Dendritic cell treated with granulocyte-macrophage colony-stimulating factor and Interleukin-4, amounts not matched to agents 40 ng/mL and 50 ng/mL, for 4 days (primary cell): ENCODE measurements around the gene ITGAD.

Source experiments
- H3K27ac Mint-ChIP-seq: one replicate; pipeline ENCODE4 v1.8.0; 2022; ENCODE audit warnings: mild to moderate bottlenecking, mixed read lengths
- H3K27me3 Mint-ChIP-seq: one replicate; pipeline ENCODE4 v1.8.0; 2022; ENCODE audit warnings: mild to moderate bottlenecking, mixed read lengths
- H3K36me3 Mint-ChIP-seq: one replicate; pipeline ENCODE4 v1.8.0; 2022; ENCODE audit warnings: low read depth, mixed read lengths
- H3K4me1 Mint-ChIP-seq: one replicate; pipeline ENCODE4 v1.8.0; 2022; ENCODE audit warnings: low read depth, mixed read lengths
- H3K4me3 Mint-ChIP-seq: one replicate; pipeline ENCODE4 v1.8.0; 2022; ENCODE audit warnings: mild to moderate bottlenecking, moderate library complexity, mixed read lengths
- H3K9me3 Mint-ChIP-seq: one replicate; pipeline ENCODE4 v1.8.0; 2022; ENCODE audit warnings: mixed read lengths
- intact Hi-C: fragments of 100-400 bp; cut with micrococcal nuclease; formaldehyde crosslinking; loops from one replicate; pipeline ENCODE4 v1.15.0; 2022

Gene ITGAD

GRCh38 chr16:31376705-31377104 lies 16.4 kb upstream of the ITGAD start:
- Mint-ChIP-seq H3K4me1 (peaks cover 35% of the 10 kb centered on the region), H3K9me3 (no peaks in the 10 kb centered on the region), H3K27me3 (no peaks in the 10 kb centered on the region), H3K36me3 (peaks cover 100% of the 10 kb centered on the region), H3K4me3 (no peak overlapping the region), H3K27ac (no peak overlapping the region)
- intact Hi-C loops: loop anchor here (5.0 kb wide), 1 partner anchor 66 kb away; the partner anchor contains the start of gene ZNF843

- Mint-ChIP-seq H3K4me3 (no peak overlapping the region), H3K4me1 (peaks cover 41% of the 10 kb centered on the region), H3K9me3 (no peaks in the 10 kb centered on the region), H3K27ac (no peak overlapping the region), H3K36me3 (peaks cover 100% of the 10 kb centered on the region), H3K27me3 (no peaks in the 10 kb centered on the region)
- intact Hi-C loops: loop anchor here (5.0 kb wide), 1 partner anchor 65 kb away; the partner anchor contains the start of gene ZNF843
Observed at GRCh38 chr16:31377210-31377903, 15.8 kb upstream of the ITGAD start.

GRCh38 chr16:31380201-31380600 lies 12.9 kb upstream of the ITGAD start:
- Mint-ChIP-seq H3K4me1 (peaks cover 34% of the 10 kb centered on the region), H3K27me3 (no peaks in the 10 kb centered on the region), H3K9me3 (no peaks in the 10 kb centered on the region), H3K4me3 (no peak overlapping the region), H3K27ac (peak overlapping the region; percentile 21), H3K36me3 (peaks cover 90% of the 10 kb centered on the region)
- intact Hi-C loops: loop anchor here (10.0 kb wide), 1 partner anchor 485 kb away; no protein-coding TSS in a partner anchor

DNA sequence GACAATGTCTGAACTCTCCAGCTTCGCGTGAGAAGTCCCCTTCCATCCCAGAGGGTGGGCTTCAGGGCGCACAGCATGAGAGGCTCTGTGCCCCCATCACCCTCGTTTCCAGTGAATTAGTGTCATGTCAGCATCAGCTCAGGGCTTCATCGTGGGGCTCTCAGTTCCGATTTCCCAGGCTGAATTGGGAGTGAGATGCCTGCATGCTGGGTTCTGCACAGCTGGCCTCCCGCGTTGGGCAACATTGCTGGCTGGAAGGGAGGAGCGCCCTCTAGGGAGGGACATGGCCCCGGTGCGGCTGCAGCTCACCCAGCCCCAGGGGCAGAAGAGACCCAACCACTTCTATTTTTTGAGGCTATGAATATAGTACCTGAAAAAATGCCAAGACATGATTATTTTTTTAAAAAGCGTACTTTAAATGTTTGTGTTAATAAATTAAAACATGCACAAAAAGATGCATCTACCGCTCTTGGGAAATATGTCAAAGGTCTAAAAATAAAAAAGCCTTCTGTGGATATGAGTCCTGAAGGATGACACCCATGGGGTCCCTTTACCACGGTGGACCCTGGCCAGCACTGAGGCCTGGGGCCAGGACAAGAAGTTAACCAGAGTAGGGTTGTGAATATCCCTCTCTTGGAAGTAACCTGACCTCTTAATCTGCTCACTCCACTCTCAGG lies 10.5 kb upstream of the ITGAD start:
- intact Hi-C loops: loop anchor here (10.0 kb wide), 1 partner anchor 482 kb away; no protein-coding TSS in a partner anchor

GRCh38 chr16:31385680-31386079 lies 7.5 kb upstream of the ITGAD start:
- intact Hi-C loops: loop anchor here (10.0 kb wide), 1 partner anchor 479 kb away; no protein-coding TSS in a partner anchor
- Mint-ChIP-seq H3K27ac (peak overlapping the region; percentile 62), H3K27me3 (no peaks in the 10 kb centered on the region), H3K4me3 (no peak overlapping the region), H3K9me3 (no peaks in the 10 kb centered on the region), H3K36me3 (peaks cover 35% of the 10 kb centered on the region), H3K4me1 (peaks cover 48% of the 10 kb centered on the region)

More for the DNA sequence above, 10.5 kb upstream of the ITGAD start:
- H3K27me3 Mint-ChIP-seq: no peaks in the 10 kb centered on the region
- H3K36me3 Mint-ChIP-seq: peaks cover 65% of the 10 kb centered on the region
- no peaks in the 10 kb centered on the region for H3K9me3 Mint-ChIP-seq
- peaks cover 50% of the 10 kb centered on the region for H3K4me1 Mint-ChIP-seq
- peak overlapping the region; percentile 58 for H3K27ac Mint-ChIP-seq
- no peak overlapping the region for H3K4me3 Mint-ChIP-seq

DNA sequence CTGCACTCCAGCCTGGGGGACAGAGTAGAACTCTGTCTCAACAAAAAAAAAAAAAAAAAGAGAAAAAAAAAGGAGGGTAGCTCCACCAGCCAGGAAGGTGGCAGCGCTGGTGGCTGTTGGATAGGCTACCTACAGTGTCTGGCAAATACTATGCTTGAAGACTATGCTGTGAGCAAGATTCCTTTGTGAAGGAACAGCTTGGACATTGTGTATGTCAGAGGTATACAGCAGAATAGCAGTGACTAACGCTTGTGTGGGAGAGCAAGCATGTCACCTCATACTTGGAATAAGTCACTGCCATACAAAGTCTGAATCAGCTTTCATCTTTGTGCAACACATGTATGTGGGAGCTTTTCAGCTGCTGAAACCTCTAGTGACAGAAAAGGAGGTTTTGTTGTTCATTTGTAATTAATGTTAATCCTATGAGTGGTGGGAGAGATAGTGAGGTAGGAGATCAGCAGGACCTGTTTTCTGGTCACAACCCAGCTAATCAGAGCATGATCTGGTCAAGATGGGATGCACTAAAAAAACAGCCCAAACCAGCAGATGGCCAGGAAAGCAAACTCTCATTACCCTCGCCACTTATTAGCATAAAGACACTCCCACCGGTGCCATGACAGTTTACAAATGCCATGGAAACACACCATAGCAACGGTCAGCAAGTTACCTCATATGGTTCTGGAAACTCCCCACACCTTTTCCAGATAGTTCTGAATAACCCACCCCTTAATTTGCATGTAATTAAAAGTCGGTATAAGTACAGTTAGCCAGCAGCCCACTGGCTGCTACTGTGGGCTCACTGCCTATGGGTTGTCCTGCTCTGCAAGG lies 6.8 kb upstream of the ITGAD start:
- Mint-ChIP-seq H3K36me3 (peaks cover 28% of the 10 kb centered on the region), H3K4me3 (no peak overlapping the region), H3K4me1 (peaks cover 46% of the 10 kb centered on the region), H3K27me3 (no peaks in the 10 kb centered on the region), H3K9me3 (no peaks in the 10 kb centered on the region), H3K27ac (peak overlapping the region; percentile 62)
- intact Hi-C loops: loop anchor here (10.0 kb wide), 1 partner anchor 478 kb away; no protein-coding TSS in a partner anchor

- H3K36me3 Mint-ChIP-seq: peaks cover 6% of the 10 kb centered on the region
- peaks cover 42% of the 10 kb centered on the region for H3K4me1 Mint-ChIP-seq
- H3K9me3 Mint-ChIP-seq: no peaks in the 10 kb centered on the region
- H3K27ac Mint-ChIP-seq: no peak overlapping the region
- intact Hi-C loops: loop anchor here (10.0 kb wide), 1 partner anchor 476 kb away; no protein-coding TSS in a partner anchor
- H3K27me3 Mint-ChIP-seq: no peaks in the 10 kb centered on the region
- no peak overlapping the region for H3K4me3 Mint-ChIP-seq
Observed at GRCh38 chr16:31388535-31388934, 4.6 kb upstream of the ITGAD start.

- Mint-ChIP-seq H3K27ac (no peak overlapping the region), H3K4me3 (no peak overlapping the region), H3K9me3 (no peaks in the 10 kb centered on the region), H3K36me3 (no peaks in the 10 kb centered on the region), H3K27me3 (no peaks in the 10 kb centered on the region), H3K4me1 (peaks cover 44% of the 10 kb centered on the region)
- intact Hi-C loops: no loop called here
Observed at GRCh38 chr16:31390504-31391041, 2.6 kb upstream of the ITGAD start.

DNA sequence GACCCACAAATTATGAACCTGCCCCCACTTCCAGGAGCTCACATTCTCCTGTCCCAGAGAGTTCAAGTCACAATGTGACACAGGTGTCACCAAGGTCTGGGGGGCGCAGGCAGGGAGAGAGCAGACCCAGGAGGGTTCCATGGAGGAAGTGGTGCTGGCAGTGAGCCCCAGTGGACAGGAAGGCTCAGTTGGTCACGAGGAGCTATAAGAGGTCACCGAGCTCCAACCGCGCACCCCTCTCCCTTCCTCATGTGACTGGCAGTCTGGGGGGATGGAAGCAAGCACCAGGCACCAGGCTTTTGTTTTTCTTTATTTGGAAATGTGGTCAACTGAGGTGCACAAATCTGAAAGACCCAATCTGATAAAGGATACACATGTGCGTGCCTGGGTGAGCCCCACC lies 2.5 kb downstream of the ITGAD start:
- Mint-ChIP-seq H3K9me3 (peaks cover 9% of the 10 kb centered on the region), H3K27me3 (no peaks in the 10 kb centered on the region), H3K4me1 (peaks cover 62% of the 10 kb centered on the region), H3K27ac (peak overlapping the region; percentile 85), H3K36me3 (no peaks in the 10 kb centered on the region), H3K4me3 (peak overlapping the region; percentile 55)
- intact Hi-C loops: no loop called here

DNA sequence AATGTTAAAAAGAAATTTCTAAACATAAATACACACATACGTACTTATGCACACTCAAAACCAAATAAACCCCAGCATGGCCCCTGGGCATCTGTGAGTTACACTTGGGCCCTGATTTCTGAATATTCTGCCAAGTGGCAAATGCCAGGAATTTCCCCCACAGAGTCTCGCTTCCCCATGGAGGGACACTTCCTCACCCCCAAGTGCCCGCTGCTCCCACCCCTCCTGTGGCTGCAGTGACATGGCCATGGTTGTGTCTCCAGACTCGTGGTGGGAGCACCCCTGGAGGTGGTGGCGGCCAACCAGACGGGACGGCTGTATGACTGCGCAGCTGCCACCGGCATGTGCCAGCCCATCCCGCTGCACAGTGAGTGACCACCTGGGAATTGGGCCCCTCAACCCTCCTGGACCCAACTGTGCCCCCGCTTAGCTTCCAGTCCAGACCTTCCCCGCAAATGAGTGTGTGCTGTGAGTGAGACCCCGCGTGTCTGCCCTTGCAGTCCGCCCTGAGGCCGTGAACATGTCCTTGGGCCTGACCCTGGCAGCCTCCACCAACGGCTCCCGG lies 4.0 kb downstream of the ITGAD start:
- peaks cover 61% of the 10 kb centered on the region for H3K4me1 Mint-ChIP-seq
- no peak overlapping the region for H3K4me3 Mint-ChIP-seq
- intact Hi-C loops: no loop called here
- H3K36me3 Mint-ChIP-seq: no peaks in the 10 kb centered on the region
- H3K9me3 Mint-ChIP-seq: peaks cover 9% of the 10 kb centered on the region
- peak overlapping the region; percentile 66 for H3K27ac Mint-ChIP-seq
- H3K27me3 Mint-ChIP-seq: no peaks in the 10 kb centered on the region

DNA sequence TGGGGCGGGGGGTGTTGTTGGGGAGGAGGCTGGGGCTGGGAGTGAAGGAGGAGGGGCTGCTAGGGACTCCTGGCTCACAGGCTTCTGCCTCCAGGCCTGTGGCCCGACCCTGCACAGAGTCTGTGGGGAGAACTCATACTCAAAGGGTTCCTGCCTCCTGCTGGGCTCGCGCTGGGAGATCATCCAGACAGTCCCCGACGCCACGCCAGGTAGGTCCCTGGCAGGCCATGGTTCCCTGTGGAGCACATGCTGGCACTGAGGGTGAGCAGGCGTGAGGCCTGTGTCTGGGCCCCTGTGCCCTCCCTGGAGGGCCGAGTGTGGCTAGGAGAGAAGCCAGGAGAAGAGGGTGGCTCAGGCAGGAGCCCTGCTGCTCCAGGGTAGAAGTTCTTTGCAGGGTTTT lies 4.6 kb downstream of the ITGAD start:
- Mint-ChIP-seq H3K4me1 (peaks cover 60% of the 10 kb centered on the region), H3K36me3 (no peaks in the 10 kb centered on the region), H3K9me3 (peaks cover 9% of the 10 kb centered on the region), H3K27ac (peak overlapping the region; percentile 66), H3K4me3 (no peak overlapping the region), H3K27me3 (no peaks in the 10 kb centered on the region)
- intact Hi-C loops: no loop called here

GRCh38 chr16:31400191-31400590 lies 7.1 kb downstream of the ITGAD start:
- intact Hi-C loops: no loop called here
- Mint-ChIP-seq H3K27ac (peak overlapping the region; percentile 72), H3K4me3 (no peak overlapping the region)

GRCh38 chr16:31401436-31401835 lies 8.3 kb downstream of the ITGAD start:
- Mint-ChIP-seq H3K4me1 (peaks cover 53% of the 10 kb centered on the region), H3K27ac (no peak overlapping the region)

More at GRCh38 chr16:31400191-31400590, 7.1 kb downstream of the ITGAD start:
- H3K27me3 Mint-ChIP-seq: peaks cover 2% of the 10 kb centered on the region
- H3K4me1 Mint-ChIP-seq: peaks cover 64% of the 10 kb centered on the region
- peaks cover 9% of the 10 kb centered on the region for H3K9me3 Mint-ChIP-seq
- no peaks in the 10 kb centered on the region for H3K36me3 Mint-ChIP-seq

More at GRCh38 chr16:31401436-31401835, 8.3 kb downstream of the ITGAD start:
- intact Hi-C loops: no loop called here
- Mint-ChIP-seq H3K9me3 (peaks cover 9% of the 10 kb centered on the region), H3K4me3 (no peak overlapping the region), H3K36me3 (no peaks in the 10 kb centered on the region), H3K27me3 (peaks cover 2% of the 10 kb centered on the region)
